ENCODE data around the gene RPL22L1. TPM values are rescaled to one million over a fixed set of nuclear protein-coding genes. Genes with fewer than 3 reads are reported as not detected.
"Not testable (repeated sequence)": the region's sequence is repeated elsewhere in the genome, so short reads cannot be mapped to it uniquely, and the experiment has no call there.

The RPL22L1 gene
- total and polyA plus RNA-seq, 8 donors: 41.1 to 115 (median 71.4) TPM

DNA sequence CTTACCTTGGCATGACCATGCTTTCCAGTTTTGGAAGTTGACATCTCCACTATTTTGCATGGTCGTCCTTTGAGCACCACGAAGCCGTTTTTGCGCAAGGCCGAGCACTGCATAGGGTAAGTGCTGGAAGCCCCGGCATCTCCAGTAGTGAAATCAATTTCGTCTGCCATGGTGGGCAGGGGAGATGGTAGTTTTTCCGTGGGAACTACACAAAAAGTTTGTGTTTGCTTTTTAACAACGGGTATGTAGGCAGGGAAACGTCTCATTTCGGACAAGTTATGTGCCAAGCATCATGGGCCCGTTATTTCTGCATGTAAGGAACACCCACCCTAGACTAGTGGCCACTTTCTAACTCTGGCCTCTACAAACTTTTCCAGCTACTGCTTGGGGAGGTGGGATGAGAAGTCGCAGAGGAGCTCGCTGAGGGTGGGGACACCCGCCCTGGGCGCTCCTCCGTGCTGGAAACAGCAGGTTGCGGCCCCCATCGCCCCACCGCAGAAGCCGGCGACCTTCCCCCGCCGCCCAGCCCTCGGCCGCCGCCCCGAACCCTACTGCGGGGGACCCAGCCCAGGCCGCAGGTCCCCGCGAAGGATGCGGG is 37.7 kb upstream of the RPL22L1 start:
- ATAC-seq: peak; percentile 9

DNA sequence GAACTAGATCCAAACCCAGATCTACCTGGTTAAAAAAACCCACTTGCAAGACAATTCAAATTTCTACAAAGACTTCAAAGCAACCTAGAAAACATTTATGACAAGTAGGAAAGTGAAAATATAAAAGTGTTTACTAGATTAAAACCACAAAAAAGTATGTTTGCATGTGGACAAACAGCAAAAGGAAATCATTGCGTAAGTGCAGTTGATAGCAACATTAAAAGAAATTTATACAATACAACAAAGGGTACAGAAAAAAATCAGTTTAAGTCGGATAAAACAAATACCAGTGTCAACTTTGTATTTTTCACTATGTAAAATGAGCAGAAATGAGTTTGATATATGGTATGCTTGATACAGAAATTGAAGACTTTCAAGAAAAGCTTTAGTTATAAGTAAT is 35.9 kb upstream of the RPL22L1 start:
- H3K36me3 ChIP-seq: no peaks in the 10 kb centered on the region
- no peak overlapping the region for H3K27ac ChIP-seq
- intact Hi-C loops (cut with DNase I): no loop called here
- no peak for ATAC-seq
- H3K9me3 ChIP-seq: peaks cover 0 to 18% of the 10 kb centered on the region in 2 donors
- H3K4me3 ChIP-seq: no peak overlapping the region
- peaks cover 0 to 13% of the 10 kb centered on the region in 2 donors for H3K4me1 ChIP-seq
- DNase-seq: no peak
- peaks cover 0 to 31% of the 10 kb centered on the region in 2 donors for H3K27me3 ChIP-seq
- TF ChIP-seq, protein P1, sequence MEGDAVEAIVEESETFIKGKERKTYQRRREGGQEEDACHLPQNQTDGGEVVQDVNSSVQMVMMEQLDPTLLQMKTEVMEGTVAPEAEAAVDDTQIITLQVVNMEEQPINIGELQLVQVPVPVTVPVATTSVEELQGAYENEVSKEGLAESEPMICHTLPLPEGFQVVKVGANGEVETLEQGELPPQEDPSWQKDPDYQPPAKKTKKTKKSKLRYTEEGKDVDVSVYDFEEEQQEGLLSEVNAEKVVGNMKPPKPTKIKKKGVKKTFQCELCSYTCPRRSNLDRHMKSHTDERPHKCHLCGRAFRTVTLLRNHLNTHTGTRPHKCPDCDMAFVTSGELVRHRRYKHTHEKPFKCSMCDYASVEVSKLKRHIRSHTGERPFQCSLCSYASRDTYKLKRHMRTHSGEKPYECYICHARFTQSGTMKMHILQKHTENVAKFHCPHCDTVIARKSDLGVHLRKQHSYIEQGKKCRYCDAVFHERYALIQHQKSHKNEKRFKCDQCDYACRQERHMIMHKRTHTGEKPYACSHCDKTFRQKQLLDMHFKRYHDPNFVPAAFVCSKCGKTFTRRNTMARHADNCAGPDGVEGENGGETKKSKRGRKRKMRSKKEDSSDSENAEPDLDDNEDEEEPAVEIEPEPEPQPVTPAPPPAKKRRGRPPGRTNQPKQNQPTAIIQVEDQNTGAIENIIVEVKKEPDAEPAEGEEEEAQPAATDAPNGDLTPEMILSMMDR (IDR thresholded peaks at IDR 0.05): no peak

More for the DNA sequence above, 37.7 kb upstream of the RPL22L1 start:
- H3K36me3 ChIP-seq: no peaks in the 10 kb centered on the region
- intact Hi-C loops (cut with DNase I): no loop called here
- peak in 1 of 4 donors; percentile 24 for DNase-seq
- H3K9me3 ChIP-seq: peaks cover 0 to 22% of the 10 kb centered on the region in 2 donors
- TF ChIP-seq, protein P1 (IDR thresholded peaks at IDR 0.05): no peak
- H3K27me3 ChIP-seq: peaks cover 0 to 31% of the 10 kb centered on the region in 2 donors
- H3K4me1 ChIP-seq: peaks cover 0 to 13% of the 10 kb centered on the region in 2 donors
- peak overlapping the region; percentile 56 to 60 for H3K4me3 ChIP-seq
- H3K27ac ChIP-seq: peak overlapping the region; percentile 31 to 43

DNA sequence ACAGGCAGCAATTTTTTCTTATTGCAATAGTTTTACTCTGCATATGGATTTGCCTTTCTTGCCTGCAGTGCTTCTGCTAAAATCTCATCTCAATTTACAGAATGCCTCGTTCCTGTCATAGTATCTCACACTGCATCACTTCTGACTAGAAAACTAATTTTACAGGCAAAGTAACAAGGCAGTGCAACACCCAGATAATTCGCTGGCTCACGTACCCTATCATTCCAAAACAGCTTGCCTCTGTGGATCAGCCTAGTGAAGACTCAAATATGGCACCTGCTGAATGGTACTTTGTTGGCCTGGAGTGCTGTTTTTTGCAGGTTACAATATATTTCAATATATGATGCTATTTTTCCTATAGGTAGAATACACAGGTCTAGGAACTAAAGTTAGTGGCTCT is 33.1 kb upstream of the RPL22L1 start:
- H3K4me3 ChIP-seq: no peak overlapping the region
- H3K27me3 ChIP-seq: peaks cover 0 to 21% of the 10 kb centered on the region in 2 donors
- peaks cover 0 to 13% of the 10 kb centered on the region in 2 donors for H3K4me1 ChIP-seq
- H3K36me3 ChIP-seq: no peaks in the 10 kb centered on the region
- H3K27ac ChIP-seq: no peak overlapping the region
- intact Hi-C loops (cut with DNase I): no loop called here
- H3K9me3 ChIP-seq: no peaks in the 10 kb centered on the region
- TF ChIP-seq, protein P1 (IDR thresholded peaks at IDR 0.05): no peak
- ATAC-seq: no peak
- DNase-seq: no peak

DNA sequence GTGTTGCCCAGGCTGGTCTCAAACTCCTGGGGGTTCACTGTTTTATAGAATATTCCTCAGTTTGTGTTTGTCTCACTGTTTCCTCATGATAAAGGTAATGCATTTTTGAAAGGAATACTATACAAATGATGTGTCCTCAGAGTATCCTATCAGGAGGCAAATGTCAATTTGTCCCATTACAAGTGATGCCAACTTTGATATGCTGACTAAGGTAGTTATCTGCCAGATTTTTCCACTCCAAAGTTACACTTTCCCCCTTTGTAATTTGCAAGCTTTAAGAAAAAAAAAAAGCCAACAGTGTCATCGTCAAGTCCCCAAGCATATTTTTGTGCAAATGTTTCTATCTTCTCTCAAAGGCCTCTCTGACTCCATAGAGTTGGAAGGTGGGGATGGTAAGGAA is 29.5 kb upstream of the RPL22L1 start:
- TF ChIP-seq, protein P1 (IDR thresholded peaks at IDR 0.05): no peak
- intact Hi-C loops (cut with DNase I): no loop called here
- H3K27me3 ChIP-seq: no peaks in the 10 kb centered on the region
- no peaks in the 10 kb centered on the region for H3K4me1 ChIP-seq
- H3K4me3 ChIP-seq: no peak overlapping the region
- no peak for ATAC-seq
- no peaks in the 10 kb centered on the region for H3K9me3 ChIP-seq
- no peak overlapping the region for H3K27ac ChIP-seq
- no peaks in the 10 kb centered on the region for H3K36me3 ChIP-seq
- no peak for DNase-seq

DNA sequence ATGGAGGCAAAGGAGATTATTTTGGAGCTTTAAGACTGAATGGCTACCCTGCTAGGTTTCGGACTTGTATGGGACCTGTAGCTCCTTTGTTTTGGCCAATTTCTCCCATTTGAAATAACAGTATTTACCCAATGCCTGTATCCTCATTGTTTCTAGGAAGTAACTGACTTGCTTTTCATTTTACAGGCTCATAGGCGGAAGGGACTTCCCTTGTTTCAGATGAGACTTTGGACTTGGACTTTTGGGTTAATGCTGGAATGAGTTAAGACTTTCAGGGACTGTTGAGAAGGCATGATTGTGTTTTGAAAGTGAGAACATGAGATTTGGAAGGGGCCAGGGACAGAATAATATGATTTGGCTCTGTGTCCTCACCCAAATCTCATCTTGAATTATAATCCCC is 28.0 kb upstream of the RPL22L1 start:
- no peaks in the 10 kb centered on the region for H3K9me3 ChIP-seq
- no peak overlapping the region for H3K4me3 ChIP-seq
- H3K27me3 ChIP-seq: no peaks in the 10 kb centered on the region
- intact Hi-C loops (cut with DNase I): no loop called here
- no peak for DNase-seq
- TF ChIP-seq, protein P1 (IDR thresholded peaks at IDR 0.05): no peak
- ATAC-seq: no peak
- no peaks in the 10 kb centered on the region for H3K4me1 ChIP-seq
- H3K27ac ChIP-seq: no peak overlapping the region
- H3K36me3 ChIP-seq: no peaks in the 10 kb centered on the region

DNA sequence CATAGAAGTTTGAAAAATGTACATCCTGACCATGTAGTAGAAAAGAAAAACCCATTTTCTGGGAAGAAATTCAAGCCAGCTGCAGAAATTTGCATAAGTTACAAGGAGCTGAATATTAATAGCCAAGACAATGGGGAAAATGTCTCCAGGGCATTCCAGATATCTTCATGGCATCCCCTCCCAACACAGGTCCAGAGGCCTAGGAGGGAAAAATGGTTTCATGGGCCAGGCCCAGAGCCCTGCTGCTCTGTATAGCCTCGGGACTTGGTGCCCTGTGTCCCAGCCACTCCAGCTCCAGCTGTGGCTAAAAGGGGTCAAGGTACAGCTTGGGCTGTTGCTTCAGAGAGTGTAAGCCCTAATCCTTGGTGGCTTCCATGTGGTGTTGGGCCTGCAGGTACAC is 27.2 kb upstream of the RPL22L1 start:
- intact Hi-C loops (cut with DNase I); ATAC-seq; H3K9me3 ChIP-seq; DNase-seq; H3K4me3 ChIP-seq; H3K27ac ChIP-seq; H3K36me3 ChIP-seq; H3K4me1 ChIP-seq; H3K27me3 ChIP-seq: not testable (repeated sequence)

Measured in left lung (tissue), 10 donors.